NCI-H526 treated with DMSO at 0.1 percent for 48 hours (cell line): Measurements from ENCODE around the gene MGP.

Experiments
- DNase-seq: peaks from one replicate; lab custom pipeline; 2025; lab: John Stamatoyannopoulos, UW

The MGP gene

DNA sequence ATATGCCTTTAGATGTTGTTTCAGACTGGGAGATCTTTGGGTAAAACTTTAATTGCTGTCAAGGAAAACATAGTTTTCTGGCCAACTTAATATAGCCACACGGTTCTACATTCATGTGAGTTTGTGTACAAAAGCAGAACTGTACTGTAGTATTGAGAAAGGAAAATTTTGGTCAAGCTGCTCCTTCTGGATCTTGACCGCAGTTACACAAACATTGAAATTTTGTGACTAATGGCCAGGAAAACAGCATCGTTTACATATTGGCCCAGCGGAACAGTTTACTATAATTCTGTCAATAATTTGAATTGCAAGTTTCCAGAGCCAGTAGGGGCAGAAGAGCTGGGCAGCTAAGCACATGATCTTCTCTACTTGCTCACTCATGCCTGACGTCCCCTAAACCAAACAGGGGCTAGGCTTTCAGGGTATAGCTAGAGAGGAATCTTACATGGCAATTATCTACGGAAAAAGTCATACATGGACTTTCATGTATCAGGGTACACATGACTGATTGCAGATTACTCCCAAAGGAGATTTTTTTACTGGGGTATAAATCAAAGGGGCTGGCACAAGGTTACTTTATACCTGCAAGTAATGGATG, 31.0 kb downstream of the MGP start:
- peak; percentile 81 for DNase-seq

- DNase-seq = peak; percentile 21
These were observed 31.7 kb downstream of the MGP start for GRCh38 chr12:14853961-14854360.

- no peak for DNase-seq
These were observed 32.8 kb downstream of the MGP start for GRCh38 chr12:14852880-14853279.

GRCh38 chr12:14850929-14851663, 34.6 kb downstream of the MGP start:
- DNase-seq = no peak

DNA sequence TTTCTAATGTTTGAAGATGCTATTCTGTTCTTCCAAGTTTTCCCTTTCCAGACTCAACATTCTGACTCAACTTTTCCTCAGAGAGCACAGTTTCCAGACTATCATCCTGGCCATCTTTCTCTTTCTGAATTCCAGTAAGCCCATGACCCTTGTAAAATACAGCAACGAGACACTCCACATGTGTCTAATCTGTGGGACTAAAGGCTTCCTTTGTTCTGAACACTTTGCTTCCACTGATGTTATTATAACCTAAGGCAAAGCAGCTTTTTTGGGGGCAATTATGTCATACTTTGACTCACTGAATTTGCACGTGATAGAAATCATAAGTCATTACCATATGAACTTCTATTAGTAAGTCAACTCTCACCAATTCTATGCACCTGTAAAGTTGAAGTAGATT, 36.0 kb downstream of the MGP start:
- no peak for DNase-seq

DNA sequence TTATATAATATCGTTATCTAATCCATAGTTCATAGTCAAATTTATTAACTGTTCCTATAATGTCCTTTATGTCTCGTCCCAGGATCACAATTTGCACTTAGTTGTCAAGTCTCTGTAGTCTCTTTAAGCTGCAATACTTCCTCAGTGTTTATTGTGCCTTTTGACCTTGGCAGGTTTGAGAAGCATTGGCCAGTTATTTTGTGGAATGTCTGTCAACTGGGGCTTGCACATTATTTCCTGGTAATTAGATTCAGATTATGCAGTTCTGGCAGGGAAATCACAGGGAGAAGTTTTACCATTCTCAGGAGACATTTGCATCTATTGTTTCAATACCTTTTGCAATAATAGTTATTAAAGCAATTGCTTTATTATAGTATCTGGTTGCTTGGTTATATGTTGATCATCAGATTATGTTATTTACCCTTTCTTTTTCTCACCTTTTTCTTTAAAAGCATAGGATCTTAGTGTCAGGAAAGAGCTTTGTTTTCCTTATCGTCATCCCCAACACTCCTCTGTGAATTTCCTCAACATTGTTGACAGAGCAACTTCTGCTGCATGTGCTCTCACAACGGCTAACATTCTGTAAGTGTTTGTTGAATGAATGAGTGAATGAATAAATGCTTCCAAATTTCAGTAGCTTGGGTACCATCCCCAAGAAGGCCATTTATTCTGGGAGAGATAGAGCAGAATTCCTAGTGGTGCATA, 38.6 kb downstream of the MGP start:
- no peak for DNase-seq

DNA sequence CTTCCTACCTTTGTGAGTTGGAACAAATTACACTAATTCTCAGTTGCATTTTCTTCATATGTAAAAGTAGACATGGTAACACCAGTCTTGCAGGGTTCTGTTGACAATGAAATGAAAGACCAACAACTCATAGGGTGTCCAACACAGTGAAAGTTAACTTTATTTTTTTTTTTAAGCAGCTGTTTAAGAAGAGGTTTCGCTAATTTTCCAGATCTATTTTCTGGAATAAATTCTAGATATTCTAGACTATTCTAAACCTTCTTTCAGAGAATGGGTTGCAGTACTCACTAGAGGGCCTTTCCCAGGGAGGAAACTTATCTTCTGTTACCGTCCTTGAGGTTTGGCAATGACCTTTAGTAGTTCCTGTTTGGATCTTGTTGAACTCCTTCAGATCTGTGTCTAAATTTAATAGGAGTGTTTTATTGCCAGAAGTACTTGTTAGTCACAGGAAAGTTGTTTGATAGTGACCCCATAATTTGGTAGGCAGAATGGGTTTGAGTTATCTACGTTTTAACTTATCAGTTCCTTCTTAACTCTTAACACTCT, 39.5 kb downstream of the MGP start:
- no peak for DNase-seq

- DNase-seq = peak; percentile 17
These were observed 40.3 kb downstream of the MGP start for GRCh38 chr12:14845350-14845750.

- DNase-seq = no peak
These were observed 41.3 kb downstream of the MGP start for GRCh38 chr12:14844401-14844800.

- no peak for DNase-seq
These were observed 42.2 kb downstream of the MGP start, which contains the start of gene ART4 for GRCh38 chr12:14843425-14843887. Gene ART4 (minus strand): TSS chr12:14843526. CDS start chr12:14843113, 413 bp downstream.

DNA sequence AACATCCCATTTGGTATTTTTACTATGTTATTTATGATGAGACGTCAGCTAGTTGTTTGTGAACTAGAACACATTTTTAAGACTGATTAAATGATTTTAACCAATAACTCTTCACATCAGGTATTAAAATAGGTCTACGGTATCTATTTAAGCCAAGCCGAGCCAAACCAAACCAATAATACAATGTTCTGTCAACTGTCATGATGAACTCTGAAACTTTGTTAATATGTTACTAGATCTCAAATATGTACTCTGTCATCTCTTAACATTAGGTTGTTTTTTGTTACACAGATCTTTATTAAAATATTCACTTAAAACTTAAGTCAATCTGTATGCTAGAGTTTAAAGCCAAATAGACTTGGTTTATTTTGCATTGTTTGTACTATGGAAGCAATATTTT, 43.3 kb downstream of the MGP start:
- no peak for DNase-seq

GRCh38 chr12:14841761-14842160, 43.9 kb downstream of the MGP start:
- no peak for DNase-seq

DNA sequence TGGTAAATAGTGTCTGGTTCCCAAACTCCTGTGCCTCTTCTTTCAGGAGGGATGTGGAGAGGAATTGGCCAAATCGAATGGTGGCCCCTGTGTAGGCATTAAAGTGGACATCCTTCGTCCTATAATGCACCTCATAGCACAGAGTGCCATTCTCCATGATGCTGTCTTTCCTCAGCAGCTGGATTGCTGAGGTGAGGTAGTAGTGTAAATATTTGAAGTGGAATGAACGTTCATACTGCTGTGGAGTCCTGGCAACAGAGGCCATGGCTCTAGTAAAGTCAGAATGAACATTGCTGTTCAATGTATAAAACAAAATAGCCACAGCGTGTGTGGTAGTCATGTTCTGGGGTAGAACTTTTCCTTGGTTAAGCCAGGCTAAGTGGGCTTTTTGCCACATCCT, 45.0 kb downstream of the MGP start:
- DNase-seq = no peak

- DNase-seq = no peak
These were observed 46.4 kb downstream of the MGP start for GRCh38 chr12:14839262-14839661.

GRCh38 chr12:14836336-14837210, 49.1 kb downstream of the MGP start:
- no peak for DNase-seq

DNA sequence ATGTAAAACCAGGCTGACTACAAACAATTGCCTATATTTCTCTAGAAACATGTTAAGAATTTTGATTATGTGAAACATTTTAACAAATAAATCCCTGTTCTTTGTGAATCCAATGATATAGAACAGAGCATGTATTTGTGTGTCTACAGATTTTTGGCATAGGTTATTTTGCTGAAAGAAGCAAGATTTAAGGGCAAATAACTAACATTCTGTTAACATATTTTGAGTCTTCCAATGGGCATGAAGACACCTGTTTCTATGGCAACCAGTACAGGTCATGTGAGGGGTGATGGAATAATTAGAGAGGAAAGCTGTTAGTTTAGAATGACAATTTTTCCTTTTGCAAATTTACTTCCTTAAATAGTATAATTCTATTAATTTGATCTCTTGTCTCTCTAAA, 51.1 kb downstream of the MGP start:
- no peak for DNase-seq

GRCh38 chr12:14833952-14834351, 51.7 kb downstream of the MGP start:
- DNase-seq = no peak

GRCh38 chr12:14833336-14833735, 52.3 kb downstream of the MGP start:
- no peak for DNase-seq
